Muscle of back (tissue), 11 donors: ENCODE results near the gene WBP1. TPM values are rescaled to one million over a fixed set of nuclear protein-coding genes. Genes with fewer than 3 reads are reported as not detected.
A peak's percentile ranks its signal among the peaks of the same experiment; 100 is the strongest.
"Not testable (repeated sequence)": the region's sequence is repeated elsewhere in the genome, so short reads cannot be mapped to it uniquely, and the experiment has no call there.

Source experiments
- DNase-seq, 3 donors: peaks; one replicate each; pipeline versions ENCODE4 v3.0.0 to v3.0.0-alpha.2; 2013
- polyA plus RNA-seq, 10 donors: library from polyadenylated mRNA; unstranded; fragments of 120-200 nt; gene quantifications; one replicate each; pipeline ENCODE4 v1.2.1, GENCODE V29; 2013; ENCODE audit not compliant: insufficient read length in 10 of 10

Gene WBP1
- polyA plus RNA-seq, 10 donors, result 46.2 to 59.2 (median 53.5) TPM

DNA sequence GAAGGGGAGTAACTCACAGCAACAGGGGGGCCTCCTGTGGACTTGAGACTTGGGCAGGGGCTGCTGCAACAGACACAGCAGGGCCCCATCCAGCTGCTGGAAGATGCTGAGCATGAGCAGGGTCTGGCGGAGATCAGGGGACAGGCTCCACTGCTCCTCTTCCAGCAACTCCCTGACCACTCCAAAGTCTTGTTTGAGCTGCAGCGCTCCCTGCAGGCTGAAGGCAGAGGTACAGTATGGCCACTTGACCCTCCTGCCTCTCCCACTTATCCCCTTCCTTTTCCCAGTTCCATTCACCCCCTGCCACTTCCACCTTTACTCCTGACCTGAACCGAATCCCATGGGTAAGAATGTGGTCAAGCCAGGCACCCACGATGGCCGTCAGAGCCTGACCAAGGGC is 16.7 kb downstream of the WBP1 start:
- DNase-seq, result no peak

DNA sequence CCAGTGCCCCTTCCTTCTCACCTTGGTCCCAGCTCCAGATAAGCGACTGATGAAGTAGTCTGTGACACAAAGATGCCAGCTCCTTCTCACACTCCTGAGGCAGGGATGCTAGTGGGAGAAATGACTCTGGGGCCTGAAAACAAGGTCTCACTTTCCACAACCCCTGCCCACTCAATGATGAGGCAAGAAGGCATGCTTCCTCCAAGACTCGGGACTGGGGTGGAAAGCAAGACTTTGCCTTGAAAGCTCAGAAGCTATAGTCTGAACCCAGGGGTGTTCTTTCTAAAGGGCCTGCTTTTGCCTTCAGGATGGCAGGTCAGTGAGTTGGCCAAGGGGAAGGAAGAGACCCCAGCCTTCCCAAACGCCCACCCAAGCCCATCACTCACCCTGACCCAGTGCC is 23.2 kb downstream of the WBP1 start:
- DNase-seq, result no peak

DNA sequence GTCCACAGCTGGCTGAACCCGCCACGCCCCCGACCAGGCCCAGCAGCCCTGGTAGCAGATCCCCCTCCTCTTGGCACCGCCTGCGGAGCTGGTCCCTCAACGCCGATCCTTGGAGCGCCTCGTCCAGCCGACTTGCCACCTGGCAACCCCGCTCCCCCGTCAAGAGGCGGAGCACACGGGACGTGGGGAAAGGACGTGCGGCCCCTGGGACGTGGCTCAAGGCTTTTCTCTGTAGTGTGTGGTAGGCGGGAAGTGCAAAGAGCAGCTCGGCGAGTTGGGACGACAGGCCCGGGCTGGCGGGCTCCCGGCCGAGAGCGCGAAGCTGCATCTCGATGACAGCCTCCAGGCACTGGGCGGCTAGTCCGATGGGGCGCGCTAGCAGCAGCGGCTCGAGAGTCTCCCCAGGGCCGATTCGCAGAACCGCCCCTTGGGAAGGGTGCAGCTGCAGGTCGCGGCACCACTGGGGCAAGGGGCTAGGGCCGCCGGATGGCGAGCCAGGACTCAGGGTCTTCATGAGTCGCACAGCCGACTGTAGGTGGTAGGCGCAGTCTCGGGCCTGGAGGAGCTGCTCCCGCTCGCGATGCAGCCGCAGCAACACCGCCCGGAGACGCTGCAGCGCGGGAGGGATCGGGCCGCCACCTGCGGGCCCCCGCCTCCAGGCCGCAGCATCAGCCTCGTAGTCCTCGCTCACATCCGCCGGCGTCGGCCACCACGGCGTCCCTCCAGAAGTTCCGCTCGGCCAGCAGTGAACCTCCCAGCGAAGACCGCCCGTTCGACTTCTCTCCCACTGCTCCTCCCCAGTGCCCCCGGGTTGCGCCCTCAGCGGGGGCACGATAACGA is 23.9 kb downstream of the WBP1 start:
- DNase-seq, result no peak

DNA sequence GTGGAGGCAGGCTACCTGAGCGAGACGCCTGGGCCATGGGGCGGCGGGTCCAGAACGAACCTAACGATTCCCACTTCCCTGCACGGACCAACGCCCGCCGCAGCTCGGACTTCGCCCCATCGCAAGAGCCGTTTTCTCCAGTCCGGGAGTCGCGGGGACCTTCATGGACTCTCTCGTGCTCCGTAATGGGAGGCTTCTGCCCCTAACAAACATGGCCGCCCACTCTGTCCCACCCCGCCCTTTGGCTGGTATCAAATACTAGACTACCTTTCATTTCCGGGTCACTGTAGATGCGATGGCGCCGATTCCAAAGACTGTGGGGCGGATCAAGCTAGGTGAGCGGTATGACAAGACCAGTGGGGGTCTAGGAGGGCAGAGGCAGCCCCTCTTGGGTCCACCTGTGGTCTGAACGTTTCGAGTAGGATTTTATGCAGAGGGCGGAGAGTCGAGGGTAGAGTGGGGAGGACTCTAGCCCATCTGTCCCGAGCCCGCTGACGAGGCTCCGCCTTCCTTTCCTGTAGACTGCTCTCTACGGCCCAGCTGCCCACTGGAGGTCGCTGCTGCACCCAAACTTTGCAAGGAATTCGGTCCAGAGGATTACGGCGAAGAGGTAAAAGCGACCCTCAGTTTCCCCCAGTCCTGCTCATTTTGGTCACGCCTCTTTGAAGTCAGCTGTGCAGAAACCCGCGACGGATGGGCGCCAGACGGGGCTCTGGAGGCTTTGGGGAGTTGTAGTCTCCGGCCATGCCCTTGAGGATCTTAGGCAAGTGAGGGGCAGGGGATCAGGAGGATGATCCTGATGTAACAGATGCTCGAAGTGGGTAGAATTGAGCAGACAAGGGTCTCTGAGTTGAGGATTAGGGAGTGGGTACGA is 24.8 kb downstream of the WBP1 start, which contains the start of the genes CCDC142 and TTC31:
CCDC142 (minus strand) TSS at position 198 of the 874 bp plus-strand sequence; CDS start at position 37, 161 bp downstream.
TTC31 (plus strand) TSS at position 281 of the 874 bp plus-strand sequence; CDS start at position 296, 15 bp downstream.
- DNase-seq, result peak; percentile 97 to 99 (median 97)

DNA sequence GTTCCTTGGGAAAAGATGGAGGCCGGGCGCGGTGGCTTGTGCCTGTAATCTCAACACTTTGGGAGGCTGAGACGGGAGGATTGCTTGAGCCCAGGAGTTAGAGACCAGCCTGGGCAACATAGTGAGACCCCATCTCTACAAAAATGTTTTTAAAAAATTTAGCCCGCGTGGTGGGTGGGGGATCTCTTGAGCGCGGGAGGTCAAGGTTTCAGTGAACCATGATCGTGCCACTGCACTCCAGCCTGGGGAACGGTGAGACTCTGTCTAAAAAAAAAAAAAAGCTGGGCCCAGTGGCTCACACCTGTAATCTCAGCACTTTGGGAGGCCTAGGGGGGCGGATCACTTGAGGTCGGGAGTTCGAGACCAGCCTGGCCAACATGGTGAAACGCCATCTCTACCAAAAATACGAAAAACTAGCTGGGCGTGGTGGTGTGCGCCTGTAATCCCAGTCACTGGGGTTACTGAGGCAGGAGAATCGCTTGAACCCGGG is 25.5 kb downstream of the WBP1 start:
- not testable (repeated sequence) for DNase-seq

DNA sequence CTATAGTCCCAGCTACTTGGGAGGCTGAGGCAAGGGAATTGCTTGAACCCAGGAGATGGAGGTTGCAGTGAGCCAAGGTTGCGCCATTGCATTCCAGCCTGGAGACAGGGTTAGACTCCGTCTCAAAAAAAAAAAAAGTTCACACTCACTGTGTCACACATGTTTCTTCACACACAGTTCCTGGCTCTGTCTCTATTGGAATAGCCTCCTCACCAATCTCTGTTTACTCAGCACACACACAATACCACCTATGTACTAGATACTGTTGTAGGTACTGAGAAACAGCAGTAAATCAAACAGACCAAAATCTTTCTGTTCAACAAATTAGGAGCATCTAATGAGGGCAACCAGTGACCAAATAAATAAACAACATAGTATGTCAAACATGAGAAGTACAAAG is 27.9 kb downstream of the WBP1 start:
- no peak for DNase-seq

DNA sequence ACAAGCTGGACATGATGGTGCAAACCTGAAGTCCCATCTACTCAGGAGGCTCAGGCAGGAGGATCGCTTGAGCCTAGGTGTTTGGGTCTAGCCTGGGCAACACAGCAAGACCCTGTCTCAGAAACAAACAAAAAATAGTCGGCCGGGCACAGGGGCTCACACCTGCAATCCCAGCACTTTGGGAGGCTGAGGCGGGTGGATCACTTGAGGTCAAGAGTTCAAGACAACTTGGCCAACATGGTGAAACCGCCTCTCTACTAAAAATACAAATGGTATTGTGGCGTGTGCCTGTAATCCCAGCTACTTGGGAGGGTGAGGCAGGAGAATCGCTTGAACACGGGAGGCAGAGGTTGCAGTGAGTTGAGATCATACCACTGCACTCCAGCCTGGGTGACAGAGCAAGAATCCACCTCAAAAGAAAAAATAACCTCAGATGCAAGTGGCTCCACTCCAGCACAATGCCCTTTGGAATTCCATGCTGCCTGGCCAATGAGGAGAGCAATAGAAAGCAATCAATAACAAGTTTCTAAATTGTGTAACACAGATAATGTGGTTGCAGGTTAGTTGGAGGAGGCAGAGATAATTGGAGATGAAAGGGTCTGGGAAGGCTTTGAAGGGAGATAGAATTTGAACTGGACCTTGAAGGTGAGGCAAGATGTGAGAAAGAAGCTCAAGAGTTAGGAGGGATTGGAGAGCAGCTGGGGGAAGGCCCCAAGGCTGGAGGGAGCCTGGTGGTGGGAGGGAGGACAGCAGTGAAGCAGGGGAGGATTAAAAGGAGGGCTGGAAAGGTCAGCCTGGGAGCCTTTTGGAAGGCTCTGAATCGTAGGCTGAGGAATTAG is 30.6 kb downstream of the WBP1 start:
- no peak for DNase-seq

DNA sequence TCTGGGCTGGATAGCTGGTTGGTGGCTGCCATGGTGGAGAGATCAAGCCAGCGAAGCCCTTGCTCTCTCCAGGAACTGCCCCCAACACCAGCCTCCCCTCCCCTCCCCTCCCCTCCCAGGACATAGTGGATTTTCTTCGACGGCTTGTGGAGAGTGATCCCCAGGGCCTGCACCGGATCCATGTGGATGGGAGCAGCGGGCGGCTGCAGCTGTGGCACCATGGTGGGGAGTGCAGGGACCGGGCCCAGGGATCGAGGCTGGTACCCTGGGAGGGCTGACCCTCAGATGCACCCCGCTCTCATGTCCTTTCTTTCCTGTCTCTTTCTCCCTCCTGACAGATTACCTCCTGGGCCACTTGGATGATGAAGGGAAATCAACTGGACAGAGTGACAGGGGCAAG is 31.7 kb downstream of the WBP1 start:
- no peak for DNase-seq

DNA sequence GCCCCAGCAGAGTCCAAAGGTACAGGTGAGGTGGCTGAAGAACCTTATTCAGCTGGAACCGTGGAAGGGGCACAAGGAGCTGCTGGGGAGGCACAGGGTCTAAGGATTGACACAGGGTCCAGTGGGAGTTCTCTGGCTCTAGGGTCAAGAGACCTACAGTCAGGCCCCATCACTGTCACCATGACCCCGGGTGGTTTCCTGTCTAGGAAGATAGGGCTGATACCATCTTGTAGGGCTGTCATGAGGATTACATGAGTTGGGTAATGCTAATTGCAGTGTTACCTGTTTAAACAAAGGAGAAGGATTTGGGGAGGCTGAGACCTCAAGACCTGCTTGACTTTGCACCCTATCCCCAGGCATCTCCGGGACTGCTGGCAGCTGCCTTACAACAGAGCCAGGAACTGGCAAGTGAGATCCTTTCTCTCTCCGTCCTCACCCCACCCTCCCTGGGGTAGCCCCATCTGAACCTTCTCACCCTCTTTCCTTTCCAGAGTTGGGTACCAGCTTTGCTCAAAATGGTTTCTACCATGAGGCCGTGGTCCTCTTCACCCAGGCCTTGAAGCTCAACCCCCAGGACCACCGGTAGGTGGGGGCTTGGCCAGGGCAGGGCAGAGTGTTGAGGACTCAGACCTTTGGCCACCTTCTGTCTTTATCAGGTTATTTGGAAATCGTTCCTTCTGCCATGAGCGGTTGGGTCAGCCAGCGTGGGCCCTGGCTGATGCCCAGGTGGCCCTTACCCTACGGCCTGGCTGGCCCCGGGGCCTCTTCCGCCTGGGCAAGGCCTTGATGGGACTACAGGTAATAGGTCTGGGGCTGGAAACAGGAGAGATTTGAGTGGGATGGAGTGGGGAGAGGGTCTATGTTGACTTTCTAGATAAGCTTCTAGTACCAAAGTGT is 33.7 kb downstream of the WBP1 start:
- DNase-seq, result no peak

DNA sequence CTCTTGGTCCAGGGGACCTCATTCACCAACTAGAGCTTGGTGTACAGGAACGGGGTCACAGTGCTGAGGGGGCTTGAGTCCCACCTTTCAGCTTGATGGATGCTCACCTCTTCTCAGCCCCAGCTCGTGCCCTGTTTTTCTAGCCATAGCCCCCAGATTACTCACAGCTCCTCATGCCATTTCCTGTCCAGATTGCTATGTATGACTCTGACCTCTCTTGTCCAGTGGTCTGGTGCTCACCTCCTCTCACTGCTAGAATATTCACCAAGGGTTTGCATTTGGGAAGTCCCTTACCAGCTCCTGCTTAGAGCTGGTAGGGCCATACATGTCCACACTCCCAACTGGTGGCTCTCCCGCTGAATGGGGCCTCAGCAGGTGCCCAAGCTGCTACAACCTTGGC is 35.3 kb downstream of the WBP1 start:
- DNase-seq, result no peak

DNA sequence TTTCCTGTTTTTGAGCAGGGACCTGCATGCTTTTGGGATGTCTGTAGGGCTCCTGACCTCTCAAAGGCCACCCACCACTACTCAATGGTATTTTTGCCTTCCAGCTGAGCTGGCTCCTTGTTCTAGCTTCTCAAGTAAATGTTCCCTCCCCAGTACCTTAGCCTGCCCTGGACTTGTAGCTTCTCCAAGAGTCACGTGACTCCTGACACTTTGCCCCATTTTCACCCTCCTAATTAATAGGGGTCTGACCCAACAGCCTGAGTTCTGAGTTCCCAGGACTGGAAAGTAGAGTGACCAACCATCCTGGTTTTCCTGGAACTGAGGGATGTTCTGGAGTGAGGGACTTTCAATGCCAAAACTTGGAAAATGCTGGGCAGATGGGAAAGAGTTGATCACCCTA is 37.2 kb downstream of the WBP1 start:
- no peak for DNase-seq

DNA sequence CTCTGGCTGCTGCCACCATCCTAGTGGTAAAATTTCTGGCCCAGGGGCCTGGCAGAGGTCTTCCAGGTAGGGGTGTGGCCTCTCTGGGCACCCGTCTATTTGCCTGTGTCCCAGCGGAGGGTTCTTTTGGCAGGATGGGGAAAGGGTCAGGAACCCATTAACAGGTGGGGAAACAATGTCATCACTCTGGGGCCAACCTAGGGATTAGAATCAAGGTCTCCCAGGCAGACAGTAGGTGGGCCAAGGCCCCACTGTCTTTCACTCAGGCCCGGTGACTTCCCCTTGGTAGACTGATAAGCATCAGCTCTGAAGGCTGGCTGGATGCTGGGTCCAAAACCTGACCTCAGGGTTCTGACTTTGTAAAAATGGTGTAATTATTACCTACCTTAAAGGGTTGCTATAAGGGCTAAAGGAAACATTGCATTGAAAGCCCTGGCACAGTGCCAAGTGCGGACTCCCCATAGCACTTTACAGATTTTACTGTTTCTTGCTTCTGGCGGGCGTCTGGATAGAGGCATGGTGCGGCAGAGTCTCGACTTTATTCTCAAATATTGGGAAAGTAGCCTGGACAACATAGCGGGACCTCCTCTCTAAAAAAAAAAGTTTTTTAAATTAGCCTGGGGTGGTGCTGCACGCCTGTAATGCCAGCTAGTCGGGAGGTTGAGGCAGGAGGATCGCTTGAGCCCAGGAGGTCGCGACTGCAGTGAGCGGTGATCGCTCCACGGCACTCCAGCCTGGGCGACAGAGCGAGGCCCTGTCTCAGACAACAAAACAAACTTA is 38.9 kb downstream of the WBP1 start:
- no peak for DNase-seq

DNA sequence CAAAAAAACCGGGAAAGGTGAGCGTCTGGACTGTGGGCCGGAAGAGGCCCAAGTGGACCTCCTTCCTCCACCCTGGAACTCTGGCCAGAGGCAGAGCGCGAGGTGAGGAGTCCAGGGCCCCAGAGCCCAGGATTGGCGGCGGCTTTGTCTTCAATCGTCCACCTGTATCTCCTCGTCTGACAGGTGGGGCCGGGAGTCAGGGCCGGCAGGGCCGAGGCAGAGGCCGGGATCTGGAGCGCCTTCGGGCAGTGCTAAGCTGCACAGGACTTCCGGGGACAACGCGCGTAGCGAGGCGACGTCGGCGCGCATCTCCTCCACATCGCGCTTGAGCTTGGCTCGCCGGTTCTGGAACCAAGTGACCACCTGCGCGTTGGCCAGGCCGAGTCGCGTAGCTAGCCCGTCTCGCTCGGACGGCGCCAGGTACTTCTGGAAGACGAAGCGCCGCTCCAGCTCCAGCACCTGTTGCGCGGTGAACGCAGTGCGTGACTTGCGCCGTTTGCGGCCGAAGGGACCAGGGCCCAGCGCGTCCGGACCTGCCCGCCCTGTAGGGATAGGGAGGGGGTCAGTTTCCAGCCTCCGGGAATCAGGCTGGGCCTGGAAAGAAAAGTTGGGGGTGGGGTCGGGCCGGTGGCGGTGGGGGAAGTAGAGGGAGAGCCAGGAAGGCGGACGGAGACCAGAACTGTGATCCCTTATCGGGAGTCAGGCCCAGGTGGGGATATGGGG is 39.7 kb downstream of the WBP1 start:
- peak in 1 of 3 donors; percentile 62 for DNase-seq

DNA sequence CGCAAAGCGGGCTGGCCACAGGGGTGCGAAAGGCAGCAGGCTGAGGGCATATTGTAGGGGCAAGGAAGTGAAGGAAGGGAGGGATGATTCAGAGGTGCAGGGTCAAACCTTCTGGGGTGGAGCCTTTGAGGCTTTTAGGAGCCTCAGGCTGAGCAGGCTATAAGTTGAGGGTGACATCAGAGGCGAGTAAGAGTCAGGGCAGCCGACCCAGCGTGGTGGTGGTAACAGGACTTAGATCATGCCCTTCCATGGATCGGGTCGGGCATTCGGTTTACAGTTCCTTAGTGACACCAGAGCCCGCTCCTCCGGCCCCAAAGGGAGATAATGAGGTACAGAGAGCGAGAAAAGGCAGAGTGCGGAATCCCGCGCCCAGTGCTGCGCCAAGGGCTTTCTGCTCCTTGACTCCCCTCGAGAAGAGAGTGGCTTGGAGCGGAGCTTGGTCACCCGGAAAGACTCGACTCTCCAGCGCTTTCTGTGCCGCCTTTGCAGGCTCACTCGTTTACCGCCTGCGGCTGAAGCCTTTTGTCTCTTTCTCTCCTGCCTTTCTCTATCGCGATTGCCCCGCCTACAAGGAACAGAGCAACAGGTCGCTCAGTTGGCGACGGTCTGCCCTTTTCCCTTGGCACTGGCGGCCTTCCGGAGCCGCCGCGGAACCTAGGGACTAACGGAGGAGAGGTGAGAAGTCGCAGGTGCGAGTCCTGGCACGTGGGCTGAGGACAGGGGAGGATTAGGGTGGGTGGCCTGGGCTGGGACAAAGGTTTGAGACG is 40.4 kb downstream of the WBP1 start:
- DNase-seq, result peak in 1 of 3 donors; percentile 56

DNA sequence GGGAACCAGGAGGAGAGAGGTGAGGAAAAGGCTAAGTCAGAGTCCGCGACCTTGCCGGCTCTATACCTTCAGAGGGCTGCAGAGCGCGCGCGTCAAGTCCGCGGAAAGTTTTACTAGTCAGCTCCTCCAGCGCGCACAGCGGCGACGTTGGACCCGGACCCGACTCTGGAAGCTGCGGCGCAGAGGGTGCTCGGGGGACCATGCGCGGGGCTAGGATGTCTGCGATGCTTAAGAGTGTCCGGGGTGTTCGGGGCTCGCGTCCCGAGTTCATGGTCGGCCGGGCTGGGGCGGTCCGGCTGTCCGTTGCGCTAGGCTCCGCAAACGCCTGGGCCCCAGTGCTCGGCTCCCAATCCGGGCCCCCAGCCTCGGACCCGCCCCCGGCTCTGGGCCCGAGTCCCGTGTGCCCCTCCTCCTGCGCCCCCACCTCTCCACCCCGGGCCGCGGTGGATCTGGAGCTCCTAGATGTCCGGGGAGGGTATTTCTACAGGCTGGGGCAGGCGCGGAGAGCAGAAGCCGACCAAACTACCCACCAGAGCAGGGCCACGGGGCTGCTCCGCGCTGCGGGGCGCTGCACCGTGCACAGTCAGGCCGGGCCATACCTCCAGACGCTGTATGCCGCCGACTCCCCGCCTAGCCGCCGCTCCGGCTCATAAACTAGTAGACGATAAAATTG is 41.2 kb downstream of the WBP1 start, which contains the start of gene LBX2:
LBX2 (minus strand) TSS at position 337 of the 673 bp plus-strand sequence; CDS start at position 271, 66 bp downstream.
- DNase-seq, result peak in 1 of 3 donors; percentile 86

DNA sequence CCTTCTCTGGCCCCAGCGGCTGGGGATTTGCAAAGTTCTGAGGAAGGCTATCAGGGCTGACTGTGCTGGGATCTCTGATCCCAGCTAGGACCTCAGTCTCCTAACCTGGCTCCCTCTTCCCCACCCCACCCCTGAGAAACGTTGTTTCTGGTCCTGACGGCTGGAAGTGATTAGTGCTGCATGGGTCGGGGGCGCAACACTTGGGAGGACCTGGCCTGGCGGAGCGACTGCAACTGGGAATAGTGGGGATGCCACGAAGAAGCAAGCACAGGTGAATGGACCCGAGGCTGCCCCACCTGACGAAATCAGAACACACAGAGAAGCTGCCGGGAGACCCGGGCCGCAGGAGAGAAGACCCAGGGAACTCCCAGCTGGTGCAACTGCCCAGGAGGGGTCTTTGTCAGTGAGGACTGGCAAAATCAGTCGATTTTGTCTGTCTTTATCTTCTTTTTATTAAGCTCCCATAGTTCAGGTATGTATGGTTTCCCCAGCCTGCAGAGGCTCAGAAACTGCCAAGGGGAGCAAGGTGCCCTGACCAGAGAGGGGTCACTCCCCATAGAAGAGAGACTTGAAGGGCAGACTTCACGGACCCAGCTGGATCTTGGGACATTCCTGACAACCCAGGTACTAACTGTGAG is 41.8 kb downstream of the WBP1 start:
- DNase-seq, result no peak

DNA sequence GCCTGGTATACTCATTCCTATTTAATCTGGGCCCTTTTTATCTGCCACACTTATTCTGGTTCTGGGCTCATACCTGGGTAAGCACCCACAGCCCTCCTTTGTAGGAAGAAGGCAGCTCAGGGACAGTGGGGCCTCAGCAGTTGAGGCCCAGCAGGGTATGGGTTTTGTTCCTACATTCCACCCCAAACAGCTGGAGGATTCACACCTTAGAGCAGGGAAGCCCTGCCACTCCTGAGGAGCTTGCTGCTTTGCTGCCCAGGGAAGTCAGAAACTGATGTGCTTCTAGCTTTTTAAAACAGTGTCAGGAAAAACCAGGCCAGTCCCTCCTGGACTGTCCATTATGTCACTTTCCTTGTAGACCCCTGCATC is 42.3 kb downstream of the WBP1 start:
- DNase-seq, result no peak
